Activated CD8-positive, alpha-beta T cell treated with anti-CD3 and anti-CD28 coated beads for 36 hours (primary cell): Measurements from ENCODE around the gene FMOD. TPM values are rescaled to one million over a fixed set of nuclear protein-coding genes. Genes with fewer than 3 reads are reported as not detected.

Experiments used
- ATAC-seq: fragments of 200-7000 bp; cut with Tn5 transposase; one replicate; pipeline ENCODE4 v1.10.0; 2021; ENCODE audit warnings: mild to moderate bottlenecking, moderate library complexity
- CTCF ChIA-PET: fragments of 350-600 bp; sonication (Branson Sonifier 250); formaldehyde crosslinking; loops from one replicate; lab custom pipeline; 2021; ENCODE audit warnings: antibody characterized with exemption; lab: Charles Lee
- POLR2A ChIA-PET: fragments of 350-600 bp; sonication (Branson Sonifier 250); formaldehyde crosslinking; loops from one replicate; lab custom pipeline; 2021; ENCODE audit warnings: antibody characterized with exemption; lab: Charles Lee
- DNase-seq: peaks from one replicate; pipeline ENCODE4 v3.0.0-alpha.2; 2020
- H3K27ac Mint-ChIP-seq: one replicate; pipeline ENCODE4 v1.8.0; 2021; ENCODE audit warnings: mild to moderate bottlenecking, mixed read lengths
- H3K27me3 Mint-ChIP-seq: one replicate; pipeline ENCODE4 v1.8.0; 2021; ENCODE audit warnings: mixed read lengths
- H3K36me3 Mint-ChIP-seq: one replicate; pipeline ENCODE4 v1.8.0; 2021; ENCODE audit warnings: low read depth, mixed read lengths
- H3K4me1 Mint-ChIP-seq: one replicate; pipeline ENCODE4 v1.8.0; 2021; ENCODE audit warnings: low read depth, mixed read lengths
- H3K4me3 Mint-ChIP-seq: one replicate; pipeline ENCODE4 v1.8.0; 2021; ENCODE audit warnings: mild to moderate bottlenecking, moderate library complexity, mixed read lengths
- H3K9me3 Mint-ChIP-seq: one replicate; pipeline ENCODE4 v1.8.0; 2021; ENCODE audit warnings: mixed read lengths
- CTCF ChIP-seq: fragments of 200-600 bp; IDR thresholded peaks from one replicate; pipeline ENCODE4 v1.8.0; 2022; ENCODE audit warnings: antibody characterized with exemption, mild to moderate bottlenecking
- intact Hi-C: fragments of 100-400 bp; cut with micrococcal nuclease; formaldehyde crosslinking; loops from one replicate; pipeline ENCODE4 v1.10.0; 2022
- total RNA-seq, 2 experiments: library from RNA; stranded (reverse); gene quantifications; one replicate each; pipeline ENCODE4 v1.2.3, GENCODE V29; 2021

FMOD gene
- total RNA-seq, 2 experiments from 2014 or later = 1.4 to 2.4 TPM

DNA sequence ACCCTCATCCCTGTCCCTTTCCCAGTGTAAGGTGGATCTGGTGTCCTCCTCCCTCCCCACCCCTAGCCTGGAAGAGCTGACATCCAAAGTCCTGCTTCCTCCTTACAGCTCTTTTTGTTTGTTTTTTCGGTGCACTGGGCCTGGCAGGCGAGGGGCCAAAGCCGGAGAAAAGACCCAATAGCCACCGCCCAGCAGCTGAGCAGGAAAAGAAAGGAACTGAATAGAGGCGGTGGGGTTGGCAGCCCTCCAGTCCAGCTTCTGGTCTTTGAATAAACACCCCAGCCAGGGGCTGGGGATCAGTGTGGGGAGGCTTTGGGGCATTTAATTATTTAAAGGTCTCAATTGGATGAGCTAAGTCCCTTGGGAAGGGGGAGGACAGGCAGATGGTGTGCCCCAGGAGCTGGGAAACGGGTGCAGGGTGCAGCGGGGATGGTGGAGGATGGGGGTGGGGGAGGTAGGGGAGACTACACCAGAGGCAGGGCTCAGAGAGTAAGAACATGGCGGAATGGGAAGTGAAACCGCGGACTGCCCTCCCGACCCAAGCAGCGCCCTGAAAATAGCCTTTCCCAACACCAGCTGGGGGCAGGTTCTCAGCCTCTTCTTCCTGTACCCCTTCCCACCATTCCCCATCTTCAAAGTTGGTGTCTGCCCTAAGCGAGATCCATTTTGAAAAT lies 25.4 kb downstream of the FMOD start:
- peak overlapping the region; percentile 48 for H3K4me3 Mint-ChIP-seq
- intact Hi-C loops = no loop called here
- H3K36me3 Mint-ChIP-seq = no peaks in the 10 kb centered on the region
- no peak for DNase-seq
- H3K9me3 Mint-ChIP-seq = no peaks in the 10 kb centered on the region
- POLR2A ChIA-PET = interaction anchor here (0.7 to 9.5 kb wide), 11 partner anchors 8 to 57 kb away, joined by 3 to 224 read pairs (median 5); partner anchors contain the start of gene BTG2
- H3K27ac Mint-ChIP-seq = peak overlapping the region; percentile 80
- no peaks in the 10 kb centered on the region for H3K27me3 Mint-ChIP-seq
- no peak for ATAC-seq
- H3K4me1 Mint-ChIP-seq = peaks cover 81% of the 10 kb centered on the region
- CTCF ChIA-PET = interaction anchor here (0.8 to 13.0 kb wide), 14 partner anchors 9 to 162 kb away, joined by 3 to 273 read pairs (median 9); partner anchors contain the start of gene BTG2
- no peak for TF ChIP-seq CTCF

- CTCF ChIA-PET = interaction anchor here (0.8 to 13.0 kb wide), 12 partner anchors 9 to 163 kb away, joined by 3 to 273 read pairs (median 10); partner anchors contain the start of gene BTG2
Measured at GRCh38 chr1:203325026-203325417, 25.9 kb downstream of the FMOD start.

DNA sequence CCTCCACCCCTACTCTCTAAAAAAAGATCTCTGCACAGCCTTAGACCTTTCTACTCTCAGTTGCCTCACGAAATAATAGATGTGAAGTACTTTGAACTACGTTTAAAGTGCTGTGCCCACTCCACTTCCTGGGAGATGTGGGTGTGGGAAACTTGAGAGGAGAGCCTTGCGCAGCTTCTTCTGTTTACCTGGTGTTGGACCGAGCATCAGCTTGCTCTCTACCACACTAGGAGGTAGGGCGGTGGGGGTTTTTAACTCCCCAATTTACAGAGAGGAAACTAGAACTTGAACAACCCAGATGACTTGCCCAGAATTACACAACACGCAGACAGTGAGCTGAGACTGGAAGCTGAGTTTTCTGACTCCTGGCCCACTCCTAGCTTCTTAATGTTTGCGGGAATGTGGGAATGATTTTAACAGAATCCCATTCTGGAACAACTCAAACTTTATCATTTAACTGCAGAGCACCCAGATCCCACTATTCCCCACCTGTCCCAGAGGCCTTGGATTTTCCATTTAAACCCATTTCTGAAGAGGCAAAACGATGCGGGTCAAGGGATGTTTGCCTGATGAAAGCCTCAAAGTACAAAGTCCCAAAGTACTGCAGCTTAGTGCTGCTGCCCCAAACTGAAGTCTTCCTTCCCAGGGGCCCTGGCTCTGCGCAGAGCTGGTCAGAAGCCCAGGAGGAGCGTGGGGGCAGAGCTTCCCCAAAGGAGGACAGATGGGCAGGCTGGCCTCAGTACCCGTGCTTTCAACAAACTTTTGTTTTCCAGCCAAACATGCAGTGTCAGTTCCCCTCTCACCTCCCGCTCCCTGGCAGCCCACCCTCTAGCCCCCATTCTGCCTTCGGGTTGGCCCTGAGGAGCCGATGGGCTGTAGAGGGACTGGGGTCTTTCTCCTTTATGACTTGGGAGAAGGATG lies 26.6 kb downstream of the FMOD start:
- POLR2A ChIA-PET = interaction anchor here (1.0 to 9.5 kb wide), 11 partner anchors 7 to 56 kb away, joined by 3 to 224 read pairs (median 5); partner anchors contain the start of gene BTG2
- no peak for TF ChIP-seq CTCF
- ATAC-seq (peak; percentile 20), DNase-seq (peak; percentile 77)
- H3K9me3 Mint-ChIP-seq = no peaks in the 10 kb centered on the region
- H3K4me3 Mint-ChIP-seq = peak overlapping the region; percentile 56
- H3K36me3 Mint-ChIP-seq = no peaks in the 10 kb centered on the region
- CTCF ChIA-PET = interaction anchor here (0.8 to 13.0 kb wide), 13 partner anchors 8 to 164 kb away, joined by 3 to 273 read pairs (median 10); partner anchors contain the start of gene BTG2
- H3K27me3 Mint-ChIP-seq = no peaks in the 10 kb centered on the region
- intact Hi-C loops = no loop called here
- peak overlapping the region; percentile 80 for H3K27ac Mint-ChIP-seq
- H3K4me1 Mint-ChIP-seq = peaks cover 93% of the 10 kb centered on the region

More at GRCh38 chr1:203325026-203325417, 25.9 kb downstream of the FMOD start:
- no peaks in the 10 kb centered on the region for H3K27me3 Mint-ChIP-seq
- H3K9me3 Mint-ChIP-seq = no peaks in the 10 kb centered on the region
- peak; percentile 85 for DNase-seq
- peaks cover 86% of the 10 kb centered on the region for H3K4me1 Mint-ChIP-seq
- H3K4me3 Mint-ChIP-seq = peak overlapping the region; percentile 48
- H3K36me3 Mint-ChIP-seq = no peaks in the 10 kb centered on the region
- intact Hi-C loops = no loop called here
- peak; percentile 17 for ATAC-seq
- TF ChIP-seq CTCF = no peak
- POLR2A ChIA-PET = interaction anchor here (0.7 to 9.5 kb wide), 10 partner anchors 8 to 57 kb away, joined by 3 to 224 read pairs (median 6); partner anchors contain the start of gene BTG2
- H3K27ac Mint-ChIP-seq = peak overlapping the region; percentile 80

DNA sequence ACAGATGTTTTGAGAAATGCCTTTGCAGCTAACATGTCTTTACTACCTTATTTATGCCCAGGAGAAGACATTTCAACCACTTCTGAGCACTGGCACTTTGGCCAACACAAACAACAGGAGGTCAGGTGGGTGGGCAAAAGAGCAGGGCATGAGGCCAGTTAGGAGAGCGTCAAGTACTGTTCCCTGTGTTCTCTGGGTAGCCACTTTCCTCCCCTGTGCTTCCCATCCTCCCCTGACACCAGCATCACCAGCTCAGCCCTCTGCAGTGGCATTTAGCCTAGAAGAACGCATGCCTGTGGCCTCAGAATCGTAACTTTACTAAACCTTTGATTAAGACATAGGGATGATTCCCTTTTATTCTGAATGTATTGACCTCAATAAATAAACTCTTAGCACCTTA lies 27.3 kb downstream of the FMOD start:
- ATAC-seq = no peak
- no peak for TF ChIP-seq CTCF
- no peaks in the 10 kb centered on the region for H3K9me3 Mint-ChIP-seq
- H3K4me1 Mint-ChIP-seq = peaks cover 94% of the 10 kb centered on the region
- peak overlapping the region; percentile 56 for H3K4me3 Mint-ChIP-seq
- POLR2A ChIA-PET = interaction anchor here (1.0 to 9.5 kb wide), 7 partner anchors 10 to 53 kb away, joined by 3 to 224 read pairs (median 5); partner anchors contain the start of gene BTG2
- H3K36me3 Mint-ChIP-seq = no peaks in the 10 kb centered on the region
- peak overlapping the region; percentile 80 for H3K27ac Mint-ChIP-seq
- CTCF ChIA-PET = interaction anchor here (1.0 to 13.0 kb wide), 9 partner anchors 15 to 54 kb away, joined by 3 to 273 read pairs (median 13); partner anchors contain the start of gene BTG2
- no peaks in the 10 kb centered on the region for H3K27me3 Mint-ChIP-seq
- intact Hi-C loops = no loop called here
- DNase-seq = no peak
